Activated CD8-positive, alpha-beta memory T cell treated with anti-CD3 and anti-CD28 coated beads, Interleukin-2, amount 50 U/mL, for 1 hour (primary cell): ENCODE measurements around the gene DPYSL4.
"Not testable (repeated sequence)": the region's sequence is repeated elsewhere in the genome, so short reads cannot be mapped to it uniquely, and the experiment has no call there.

Experiments used
- DNase-seq: peaks from one replicate; pipeline ENCODE4 v3.0.0-alpha.2; 2020; ENCODE audit errors: extremely low read depth

Gene DPYSL4

GRCh38 chr10:132206806-132207535, 20.2 kb downstream of the DPYSL4 start:
- no peak for DNase-seq

GRCh38 chr10:132207536-132208461, 21.1 kb downstream of the DPYSL4 start:
- no peak for DNase-seq

DNA sequence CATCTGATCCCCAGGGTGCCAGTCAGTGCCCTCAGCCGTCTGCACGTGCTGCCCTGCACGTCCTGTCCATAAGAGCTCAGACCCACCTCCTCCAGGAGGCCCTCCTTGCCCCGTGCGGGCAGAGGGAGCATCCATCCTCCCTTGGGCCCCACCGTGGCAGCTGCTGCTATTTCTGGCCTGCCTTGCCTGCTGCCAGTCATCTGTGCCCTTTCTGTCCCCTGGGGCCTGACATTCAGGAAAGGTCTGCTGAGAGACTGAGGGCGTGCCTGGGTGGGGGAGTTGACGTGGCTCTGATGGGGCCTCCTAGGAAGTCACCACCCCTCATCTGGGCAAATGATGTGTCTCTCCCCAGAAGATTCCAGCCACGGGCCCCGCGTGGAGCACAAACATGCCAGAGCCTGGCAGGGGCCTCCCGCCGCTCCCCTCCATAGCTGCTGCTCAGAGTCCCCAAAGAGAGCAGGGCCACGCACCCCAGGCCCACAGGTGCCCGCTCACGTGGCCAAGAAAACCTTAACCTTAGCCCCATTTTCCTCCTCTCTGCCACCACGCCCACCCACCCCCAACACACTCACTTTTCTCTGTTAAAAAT, 21.8 kb downstream of the DPYSL4 start:
- DNase-seq = no peak

DNA sequence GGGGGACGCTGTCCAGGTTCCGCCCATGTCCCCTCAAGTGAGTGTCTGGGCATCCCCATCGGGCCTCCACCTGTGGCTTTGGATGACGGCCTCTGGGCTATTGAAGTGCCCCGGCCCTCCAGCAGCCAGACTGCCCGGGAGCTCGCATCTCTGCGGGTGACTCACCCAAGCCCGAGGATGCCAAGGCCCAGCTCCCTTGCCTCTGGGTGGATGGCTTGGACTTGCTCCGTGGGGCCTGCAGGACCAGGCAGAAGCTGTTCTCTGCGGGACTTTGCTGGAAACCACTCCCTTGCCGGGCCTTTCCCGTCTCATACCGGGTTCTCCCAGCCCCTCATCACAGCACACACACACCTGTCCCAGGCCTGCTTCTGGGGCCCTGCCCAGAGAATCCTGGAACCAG, 22.4 kb downstream of the DPYSL4 start:
- no peak for DNase-seq

DNA sequence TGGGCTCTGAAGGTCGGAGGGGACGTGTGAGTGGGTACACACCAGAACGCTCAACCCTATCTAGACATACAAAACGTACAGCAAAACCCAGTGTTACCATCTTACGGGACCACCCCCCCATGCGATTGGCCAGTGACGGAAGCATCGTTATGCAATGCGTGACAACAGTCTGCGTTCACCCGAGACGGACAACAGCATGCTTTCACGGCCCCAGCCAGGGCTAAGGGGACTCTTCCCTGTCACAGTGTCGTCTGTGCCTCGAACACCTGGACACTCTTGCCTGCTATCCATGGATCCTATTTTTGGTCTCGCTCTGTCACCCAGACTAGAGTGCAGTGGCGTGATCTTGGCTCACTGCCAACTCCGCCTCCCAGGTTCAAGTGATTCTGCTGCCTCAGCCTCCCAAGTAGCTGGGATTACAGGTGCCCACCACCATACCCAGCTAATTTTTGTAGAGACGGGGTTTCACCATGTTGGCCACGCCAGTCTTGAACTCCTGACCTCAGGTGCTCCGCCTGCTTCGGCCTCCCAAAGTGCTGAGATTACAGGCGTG, 23.3 kb downstream of the DPYSL4 start:
- no peak for DNase-seq

- DNase-seq = no peak
Observed at GRCh38 chr10:132210766-132211165, 24.0 kb downstream of the DPYSL4 start.

DNA sequence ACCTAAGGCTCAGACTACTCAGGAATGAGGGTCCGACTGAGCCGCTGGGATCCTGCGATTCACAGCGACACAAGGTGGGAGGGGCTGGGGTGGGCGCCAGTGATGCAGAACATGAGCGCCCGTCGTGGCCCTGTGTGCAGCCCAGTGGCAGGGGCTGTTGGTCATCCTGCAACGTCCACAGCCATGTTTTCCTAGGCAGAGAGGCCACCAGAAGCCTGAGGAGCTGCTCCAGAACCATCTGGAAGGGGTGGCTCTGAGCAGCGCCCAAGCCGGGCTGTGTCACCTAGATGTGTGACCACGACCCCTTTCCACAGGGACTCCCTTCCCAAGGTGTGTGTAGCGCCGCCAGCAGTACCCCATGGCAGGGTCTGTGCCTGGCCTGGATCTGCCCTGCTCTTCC, 24.5 kb downstream of the DPYSL4 start:
- no peak for DNase-seq

- DNase-seq = no peak
Observed at GRCh38 chr10:132212816-132213215, 26.1 kb downstream of the DPYSL4 start.

GRCh38 chr10:132213917-132214316, 27.2 kb downstream of the DPYSL4 start:
- no peak for DNase-seq

DNA sequence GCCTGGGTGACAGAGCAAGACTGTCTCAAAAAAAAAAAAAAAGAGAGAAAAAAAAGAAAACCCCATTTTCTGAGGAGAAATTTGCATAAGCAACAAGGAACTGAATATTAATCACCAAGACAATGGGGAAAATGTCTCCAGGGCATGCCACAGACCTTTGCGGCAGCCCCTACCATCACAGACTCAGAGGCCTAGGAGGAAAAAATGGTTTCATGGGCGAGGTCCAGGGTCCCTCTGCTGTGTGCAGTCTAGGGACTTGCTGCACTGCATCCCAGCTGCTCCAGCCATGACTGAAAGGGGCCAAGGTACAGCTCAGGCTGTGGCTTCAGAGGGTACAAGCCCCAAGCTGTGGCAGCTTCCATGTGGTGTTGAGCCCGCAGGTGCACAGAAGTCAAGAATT, 29.7 kb downstream of the DPYSL4 start:
- DNase-seq = not testable (repeated sequence)

DNA sequence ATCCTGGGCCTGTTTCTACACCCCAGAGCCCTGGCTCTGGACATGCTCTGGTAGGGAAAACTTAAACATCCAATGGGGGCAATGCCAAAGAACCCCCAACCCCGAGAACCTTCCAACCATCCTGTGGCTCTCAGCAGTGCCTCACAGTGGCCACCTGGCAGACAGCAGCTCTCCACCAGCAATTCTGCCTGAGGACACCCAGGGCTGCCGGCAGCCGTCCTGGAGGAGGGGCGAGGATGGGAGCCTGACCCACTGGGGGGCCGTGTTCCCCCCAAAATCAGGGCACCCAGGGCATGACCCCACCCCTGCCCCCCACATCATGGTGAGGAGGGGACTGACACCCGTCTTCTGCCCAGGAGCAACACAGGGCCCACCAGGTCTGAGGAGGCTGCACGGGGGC, 32.7 kb downstream of the DPYSL4 start:
- DNase-seq = no peak

DNA sequence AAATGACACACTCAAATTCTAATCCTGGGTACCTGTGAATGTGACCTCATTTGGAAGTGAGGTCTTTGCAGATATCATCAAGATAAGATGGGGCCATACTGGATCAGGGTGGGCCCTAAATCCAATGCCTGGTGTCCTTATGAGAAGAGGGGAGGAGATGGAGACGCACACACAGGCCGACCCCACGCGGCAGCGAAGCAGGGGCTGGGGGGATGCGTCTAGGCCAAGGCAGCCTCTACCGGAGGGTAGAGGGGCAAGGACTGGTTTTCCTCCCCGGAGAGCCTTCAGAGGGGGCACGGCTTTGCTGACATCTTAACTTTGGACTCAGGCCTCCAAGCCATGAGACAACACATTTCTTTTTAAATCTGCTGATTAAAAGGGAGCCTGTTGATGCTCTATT, 33.3 kb downstream of the DPYSL4 start:
- DNase-seq = no peak

DNA sequence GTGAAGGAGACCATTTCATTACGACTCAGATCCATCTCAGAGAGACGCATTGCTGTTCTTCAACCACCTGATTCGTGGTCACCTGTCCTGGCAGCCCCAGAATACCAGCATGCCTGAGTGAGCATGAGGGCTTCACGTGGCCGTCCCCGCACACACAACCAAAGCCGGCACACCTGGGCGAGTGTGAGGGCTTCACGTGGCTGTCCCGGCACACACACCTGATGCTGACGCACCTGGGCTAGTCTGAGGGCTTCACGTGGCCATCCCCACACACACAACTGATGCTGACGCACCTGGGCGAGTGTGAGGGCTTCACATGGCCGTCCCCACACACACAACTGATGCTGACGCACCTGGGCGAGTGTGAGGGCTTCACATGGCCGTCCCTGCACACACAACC, 34.2 kb downstream of the DPYSL4 start:
- not testable (repeated sequence) for DNase-seq

DNA sequence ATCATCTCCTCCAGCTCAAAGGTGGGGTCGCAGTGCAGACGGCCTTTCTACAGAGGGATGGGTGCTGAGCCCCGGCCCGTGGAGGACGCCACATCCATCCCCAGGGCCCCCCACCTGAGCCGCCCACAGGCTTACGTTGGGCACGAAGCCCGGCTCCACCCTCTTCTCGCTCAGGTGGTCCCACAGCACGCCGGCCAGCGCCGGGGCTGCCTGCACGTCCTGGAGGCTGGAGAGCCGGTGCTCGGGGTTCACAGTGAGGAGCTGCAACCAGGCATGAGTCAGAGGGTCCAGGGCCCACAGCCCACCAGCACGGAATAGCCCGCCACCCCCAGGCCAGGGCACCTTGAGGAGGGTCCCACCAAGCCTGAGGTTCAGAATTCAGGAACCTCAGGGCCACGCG, 36.0 kb downstream of the DPYSL4 start:
- DNase-seq = no peak

DNA sequence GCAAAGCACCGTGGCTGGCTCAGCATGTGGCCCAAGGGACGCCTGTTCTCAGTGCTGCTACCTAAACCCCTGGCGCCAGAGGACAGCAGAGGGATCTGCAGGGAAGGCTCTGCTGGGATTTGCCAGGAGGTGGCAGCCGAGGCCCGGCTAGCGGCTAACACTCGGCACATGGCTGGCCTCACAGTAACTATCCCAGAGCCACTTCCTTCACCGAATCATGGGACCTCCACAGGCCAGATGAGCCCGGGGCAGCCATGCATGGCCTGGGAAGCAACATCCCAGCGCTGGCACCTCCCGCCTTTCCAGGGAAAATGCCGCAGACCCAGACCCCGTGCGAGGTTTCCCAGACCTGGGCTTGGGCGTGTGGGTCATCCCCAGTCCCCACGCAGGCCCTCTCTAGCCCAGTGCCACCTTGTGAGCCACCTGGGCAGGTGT, 36.4 kb downstream of the DPYSL4 start:
- DNase-seq = no peak

GRCh38 chr10:132223611-132224342, 37.0 kb downstream of the DPYSL4 start:
- no peak for DNase-seq

GRCh38 chr10:132224343-132225072, 37.8 kb downstream of the DPYSL4 start:
- DNase-seq = no peak

- no peak for DNase-seq
Observed at GRCh38 chr10:132225073-132225848, 38.5 kb downstream of the DPYSL4 start.

DNA sequence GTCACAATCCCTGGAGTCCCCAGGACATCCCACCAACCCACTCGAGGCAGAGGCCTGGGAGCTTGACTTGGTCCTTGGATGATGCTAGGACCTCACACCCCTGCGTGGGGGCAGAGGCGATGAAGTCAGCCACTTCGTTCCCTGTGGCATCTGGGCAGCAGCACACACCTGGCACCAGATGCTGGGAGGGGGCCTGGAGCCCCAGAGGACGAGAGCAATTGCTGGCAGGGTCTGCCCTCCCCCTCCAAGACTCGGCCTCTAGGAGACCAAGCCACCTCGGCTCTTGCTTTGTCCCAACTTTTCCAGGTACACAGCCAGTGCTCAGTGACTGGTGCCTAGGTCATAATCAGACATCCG, 39.1 kb downstream of the DPYSL4 start:
- no peak for DNase-seq
